ENCODE data around the gene OR6C68.

- no peak for TF ChIP-seq POLR2A (IDR thresholded peaks at IDR 0.05)
- TF ChIP-seq CTCF (IDR thresholded peaks at IDR 0.05), result no peak
Observed at GRCh38 chr12:55501601-55502000, 9.4 kb downstream of the OR6C68 start.

All from Peyer's patch (tissue), 4 donors.